Small intestine (tissue), 16 donors: ENCODE measurements around the gene SEMA3D. TPM values are rescaled to one million over a fixed set of nuclear protein-coding genes. Genes with fewer than 3 reads are reported as not detected.

Experiments
- DNase-seq, 2 donors: peaks; one replicate each; pipeline versions ENCODE4 v3.0.0 to v3.0.0-alpha.2; 2013
- FAIRE-seq: peaks from 2 replicates; lab custom pipeline; 2012; peaks lifted over from hg19 to GRCh38; lab: Jason Lieb, UNC
- H3K27ac ChIP-seq, 3 donors: one replicate each; pipeline ENCODE4 v1.5.1; 2013; ENCODE audit warnings: low read length in 2 of 3, mild to moderate bottlenecking in 2 of 3, control low read depth in 1 of 3, inconsistent platforms in 1 of 3, low read depth in 1 of 3, moderate library complexity in 1 of 3
- H3K27me3 ChIP-seq, 3 donors: one replicate each; pipeline ENCODE4 v1.6.1; 2013; ENCODE audit warnings: low read length in 3 of 3, inconsistent platforms in 1 of 3; ENCODE audit not compliant: control insufficient read depth in 3 of 3, insufficient read depth in 3 of 3
- H3K36me3 ChIP-seq, 3 donors: one replicate each; pipeline ENCODE4 v1.6.1; 2013; ENCODE audit warnings: low read length in 3 of 3, inconsistent platforms in 1 of 3, low read depth in 1 of 3, mild to moderate bottlenecking in 1 of 3, moderate library complexity in 1 of 3; ENCODE audit not compliant: control insufficient read depth in 3 of 3, insufficient read depth in 2 of 3
- H3K4me1 ChIP-seq, 3 donors: one replicate each; pipeline ENCODE4 v1.6.1; 2013; ENCODE audit warnings: low read length in 2 of 3, inconsistent platforms in 1 of 3, low read depth in 1 of 3, mild to moderate bottlenecking in 1 of 3, moderate library complexity in 1 of 3; ENCODE audit not compliant: control insufficient read depth in 3 of 3, insufficient read depth in 2 of 3
- H3K4me3 ChIP-seq, 3 donors: one replicate each; pipeline ENCODE4 v1.5.1; 2013; ENCODE audit warnings: low read length in 3 of 3, control low read depth in 1 of 3, inconsistent platforms in 1 of 3, low read depth in 1 of 3, mild to moderate bottlenecking in 1 of 3, moderate library complexity in 1 of 3
- H3K9me3 ChIP-seq, 2 donors: one replicate each; pipeline ENCODE4 v1.6.1; 2013; ENCODE audit warnings: low read depth in 1 of 2, low read length in 1 of 2; ENCODE audit not compliant: control insufficient read depth in 2 of 2, insufficient read depth in 1 of 2
- WGBS, 3 donors: extraction: QIAGEN DNeasy Blood & Tissue Kit; methylation state at CpG; one replicate each; pipeline ENCODE4 v1.1.7; 2013; 5-methylcytosine and 5-hydroxymethylcytosine counted together
- long read RNA-seq, 10 donors: transcript quantifications; one replicate each; lab custom pipeline, GENCODE V29; 2026
- polyA plus RNA-seq, 4 donors: library from polyadenylated mRNA; stranded (reverse) in 3 of 4; unstranded in 1 of 4; fragments of 200-250 nt in 3 of 4; fragments of 120-200 nt in 1 of 4; gene quantifications; one replicate each; pipeline versions ENCODE4 v1.2.1 to v1.2.3, GENCODE V29; 2013
- donor health status: healthy with polysubstance abuse.
- donor health status: control.
- donor health status: control.
- donor health status: Bipolar disorder and iron deficiency.
- donor health status: healthy.

Gene SEMA3D
- polyA plus RNA-seq, result 1 to 10 TPM in 1 of 4 donors, under 1 TPM in 2, not detected in 1; 0.27 to 6.9 (median 0.95) TPM
- long read RNA-seq, donor 1, result 0 reads
- long read RNA-seq, donor 2, result 0 reads
- long read RNA-seq, donor 3, result 0 reads
- long read RNA-seq, donor 4, result 0 reads
- long read RNA-seq, donor 5, result 0 reads
- long read RNA-seq, donor 6, result 0 reads
- long read RNA-seq, donor 7, result 0 reads
- long read RNA-seq, donor 8, result 0 reads
- long read RNA-seq, donor 9, result 0 reads
- long read RNA-seq, donor 10, result 0 reads

DNA sequence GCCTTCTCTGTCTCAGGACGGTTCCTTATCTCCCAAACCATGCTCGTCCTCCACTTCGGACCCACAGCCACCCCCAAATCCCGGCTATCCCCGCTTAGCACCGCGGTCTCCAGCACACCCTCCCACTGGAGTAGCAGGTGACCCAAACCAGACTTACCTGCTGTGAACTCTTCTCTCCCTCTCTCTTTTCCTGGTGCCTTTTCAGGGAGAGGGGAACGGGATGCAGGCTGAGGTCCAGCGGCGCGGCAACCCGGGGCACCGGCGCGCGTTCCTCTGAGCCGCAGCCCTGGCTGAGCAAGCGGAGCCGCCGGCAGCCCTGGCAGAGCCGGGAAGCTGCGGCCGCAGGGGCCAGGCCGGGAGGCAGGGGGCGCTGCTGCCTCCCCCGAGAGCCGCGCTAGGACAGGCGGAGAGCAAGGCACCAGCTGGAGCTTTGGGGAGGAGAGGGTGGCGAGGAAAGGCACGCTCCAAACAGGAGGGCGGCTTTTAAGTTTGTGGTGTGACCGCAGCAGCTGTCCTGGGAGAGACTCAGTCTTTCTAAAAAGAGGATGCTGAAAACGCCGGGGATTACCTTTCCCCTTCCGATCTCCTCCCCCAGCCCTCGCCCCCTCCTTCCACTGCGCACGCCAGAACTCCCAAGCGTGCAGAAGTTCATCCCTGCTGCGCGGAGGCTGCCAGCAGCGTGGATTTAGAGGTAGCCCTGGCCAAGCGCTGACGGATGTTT, at the start of gene SEMA3D:
SEMA3D (minus strand) TSS at position 536 of the 721 bp plus-strand sequence. CDS start 65,165 bp downstream, outside the sequence.
- Histone ChIP-seq H3K4me1 (peaks cover 0 to 11% (median 2%) of the 10 kb centered on the region in 3 donors), H3K36me3 (no peaks in the 10 kb centered on the region), H3K9me3 (no peaks in the 10 kb centered on the region), H3K4me3 (peak within 1 kb of the TSS; percentile 17 to 88 (median 46)), H3K27ac (peak within 1 kb of the TSS; percentile 21 to 76 (median 63)), H3K27me3 (peaks cover 0 to 12% (median 5%) of the 10 kb centered on the region in 3 donors)
- DNase-seq (peak; percentile 66 to 92), FAIRE-seq (no peak)
- WGBS, 3 donors, result 1 to 2% (median 1%) methylated on average over 45 of the region's 45 CpGs

DNA sequence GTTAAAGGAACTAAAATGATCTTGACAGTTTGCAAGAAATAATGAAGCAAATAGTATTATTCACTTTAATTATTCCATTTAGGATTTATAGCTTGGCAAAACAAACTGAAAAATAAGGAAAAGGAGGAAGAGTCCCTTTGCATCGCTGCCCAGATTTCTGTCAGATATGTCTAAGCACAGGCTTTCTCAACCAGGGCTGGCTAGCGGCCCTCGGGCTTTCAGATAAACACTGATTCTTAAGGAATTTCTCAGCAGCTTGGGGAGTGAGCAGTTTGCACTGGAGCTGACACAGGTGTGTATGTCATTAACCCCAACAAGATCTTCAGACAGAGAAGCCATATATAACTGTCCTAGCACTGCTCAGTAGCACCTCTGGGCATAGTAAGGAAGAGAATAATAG, 47.9 kb upstream of the SEMA3D start:
- DNase-seq (no peak), FAIRE-seq (no peak)
- Histone ChIP-seq H3K9me3 (no peaks in the 10 kb centered on the region), H3K4me1 (no peaks in the 10 kb centered on the region), H3K27me3 (no peaks in the 10 kb centered on the region), H3K27ac (no peak overlapping the region), H3K4me3 (no peak overlapping the region), H3K36me3 (no peaks in the 10 kb centered on the region)
- 54 to 71% (median 60%) methylated on average over 3 of the region's 3 CpGs for WGBS, 3 donors

DNA sequence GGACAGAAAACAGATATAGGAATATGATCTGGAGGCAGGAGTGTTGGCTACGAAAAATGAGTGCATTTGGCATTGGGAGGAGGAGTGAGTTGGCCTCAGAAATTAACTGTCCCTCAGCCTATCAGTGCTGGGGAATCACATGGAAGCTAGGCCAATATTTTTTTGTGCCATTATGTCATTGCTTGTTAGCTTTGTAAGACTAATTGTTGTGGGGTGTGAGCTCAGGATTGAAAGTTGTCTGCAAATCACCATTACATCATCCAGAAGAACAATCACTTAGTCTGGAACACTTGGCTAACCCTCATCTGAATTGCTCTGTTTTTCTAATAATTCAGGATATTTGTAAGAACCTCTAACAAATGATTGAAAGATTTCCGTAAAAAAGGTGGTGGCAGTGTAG, 45.2 kb upstream of the SEMA3D start:
- no peak overlapping the region for H3K27ac ChIP-seq
- no peaks in the 10 kb centered on the region for H3K36me3 ChIP-seq
- 66 to 82% (median 75%) methylated on average over 2 of the region's 2 CpGs for whole genome bisulfite sequencing, 3 donors
- H3K9me3 ChIP-seq, result no peaks in the 10 kb centered on the region
- H3K4me1 ChIP-seq, result no peaks in the 10 kb centered on the region
- no peak overlapping the region for H3K4me3 ChIP-seq
- DNase-seq, result no peak
- FAIRE-seq, result no peak
- no peaks in the 10 kb centered on the region for H3K27me3 ChIP-seq

DNA sequence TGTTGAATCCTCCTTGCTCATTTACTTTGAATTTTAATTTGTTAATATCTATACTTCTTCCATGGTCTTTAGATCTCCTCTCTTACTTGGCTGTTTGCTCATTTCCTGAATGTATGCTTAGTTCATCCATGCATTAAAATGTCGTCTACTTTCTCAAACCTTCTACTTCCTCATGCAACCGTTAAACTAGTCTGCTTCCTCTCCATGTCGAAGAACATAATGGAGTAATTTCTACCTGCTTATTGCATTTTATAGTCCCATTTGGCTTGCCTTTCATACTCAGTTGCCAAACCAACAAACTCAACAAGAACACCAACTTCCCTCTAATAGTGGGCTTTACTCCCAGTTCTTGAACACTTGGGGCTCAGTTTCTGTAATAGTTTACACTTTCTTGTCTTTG, 43.8 kb upstream of the SEMA3D start:
- Histone ChIP-seq H3K4me1 (no peaks in the 10 kb centered on the region), H3K36me3 (no peaks in the 10 kb centered on the region), H3K27me3 (no peaks in the 10 kb centered on the region), H3K27ac (no peak overlapping the region), H3K9me3 (no peaks in the 10 kb centered on the region), H3K4me3 (no peak overlapping the region)
- 79 to 90% (median 81%) methylated on average over 3 of the region's 3 CpGs for WGBS, 3 donors
- DNase-seq, result no peak
- no peak for FAIRE-seq

DNA sequence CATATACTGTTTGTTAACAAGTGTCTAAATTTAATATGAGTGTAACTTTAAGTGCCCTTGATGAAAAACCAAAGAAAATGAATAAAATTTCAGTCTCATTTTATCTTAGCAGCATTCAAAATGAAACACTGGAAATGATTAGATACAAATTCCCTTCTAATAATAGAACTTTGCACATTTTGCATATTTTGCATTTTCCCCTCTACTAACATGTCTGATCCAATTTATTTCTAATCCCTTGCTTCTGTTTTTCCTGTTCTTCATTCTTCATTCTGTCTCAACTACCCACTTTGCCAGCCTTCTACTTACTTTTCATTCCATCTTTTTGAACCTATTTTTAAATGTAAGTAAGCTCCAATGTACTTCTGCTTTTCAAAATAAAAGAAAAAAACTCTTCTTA, 42.7 kb upstream of the SEMA3D start:
- H3K4me1 ChIP-seq, result no peaks in the 10 kb centered on the region
- no peaks in the 10 kb centered on the region for H3K9me3 ChIP-seq
- no peaks in the 10 kb centered on the region for H3K36me3 ChIP-seq
- H3K27me3 ChIP-seq, result no peaks in the 10 kb centered on the region
- DNase-seq, result no peak
- H3K27ac ChIP-seq, result no peak overlapping the region
- H3K4me3 ChIP-seq, result no peak overlapping the region
- FAIRE-seq, result no peak

DNA sequence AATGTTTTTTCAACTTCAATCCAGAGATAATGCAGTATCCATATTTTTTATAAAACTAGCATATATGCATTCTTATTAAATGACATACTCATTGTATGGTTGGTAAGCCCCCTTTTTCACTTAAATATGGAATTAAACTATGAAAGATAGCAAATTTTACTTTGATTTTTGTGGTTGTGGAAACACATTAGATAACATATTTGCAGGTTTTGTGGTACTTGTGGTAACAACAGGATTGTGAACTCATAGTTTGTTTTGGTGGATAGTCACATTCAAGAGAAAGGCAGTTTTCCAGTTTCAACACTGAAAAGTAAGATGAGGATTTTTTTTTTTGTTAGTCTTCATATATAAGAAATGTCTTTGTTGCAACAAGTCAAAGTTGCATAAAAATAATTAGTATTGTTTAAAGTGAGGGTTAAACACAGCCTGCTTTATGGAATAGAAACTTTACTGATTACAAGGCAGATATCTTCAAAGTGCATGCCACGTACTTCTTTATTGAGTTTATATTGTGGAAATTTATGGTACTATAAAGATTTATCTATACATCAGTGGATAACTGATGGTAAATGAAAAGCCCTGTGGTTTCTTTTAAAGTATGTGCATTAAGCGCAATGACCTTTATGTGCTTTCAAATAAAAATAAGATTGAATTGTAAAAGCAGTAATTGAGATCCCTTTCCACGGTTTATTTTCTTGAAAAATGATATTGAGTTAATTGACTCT, 39.7 kb upstream of the SEMA3D start:
- H3K27me3 ChIP-seq, result no peaks in the 10 kb centered on the region
- no peaks in the 10 kb centered on the region for H3K9me3 ChIP-seq
- no peak overlapping the region for H3K27ac ChIP-seq
- no peak overlapping the region for H3K4me3 ChIP-seq
- FAIRE-seq (no peak), DNase-seq (no peak)
- no peaks in the 10 kb centered on the region for H3K4me1 ChIP-seq
- 19 to 57% (median 36%) methylated on average over 3 of the region's 3 CpGs for WGBS, 3 donors
- no peaks in the 10 kb centered on the region for H3K36me3 ChIP-seq

DNA sequence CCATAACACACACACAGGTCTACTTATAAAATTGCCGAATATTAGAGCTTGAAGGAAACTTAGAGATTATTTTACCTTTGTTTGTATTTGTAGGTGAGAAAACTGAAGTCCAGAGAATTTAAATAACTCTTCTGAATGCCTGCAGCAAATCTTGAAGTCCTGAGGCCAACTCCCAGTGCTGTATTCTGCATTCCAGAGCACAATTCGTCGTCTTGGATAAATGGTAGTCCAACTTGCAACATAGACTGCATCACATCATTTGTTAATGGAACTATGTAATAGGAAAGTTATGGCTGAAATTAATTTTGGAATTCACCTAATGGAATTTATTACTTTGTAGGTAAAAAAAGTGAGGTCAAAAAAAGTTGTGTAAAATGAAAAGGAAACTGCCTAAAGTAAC, 37.3 kb upstream of the SEMA3D start:
- no peaks in the 10 kb centered on the region for H3K4me1 ChIP-seq
- no peaks in the 10 kb centered on the region for H3K36me3 ChIP-seq
- H3K27me3 ChIP-seq, result no peaks in the 10 kb centered on the region
- no peak overlapping the region for H3K27ac ChIP-seq
- no peaks in the 10 kb centered on the region for H3K9me3 ChIP-seq
- DNase-seq (no peak), FAIRE-seq (no peak)
- WGBS, 3 donors, result 65 to 75% (median 68%) methylated on average over 3 of the region's 3 CpGs
- no peak overlapping the region for H3K4me3 ChIP-seq

DNA sequence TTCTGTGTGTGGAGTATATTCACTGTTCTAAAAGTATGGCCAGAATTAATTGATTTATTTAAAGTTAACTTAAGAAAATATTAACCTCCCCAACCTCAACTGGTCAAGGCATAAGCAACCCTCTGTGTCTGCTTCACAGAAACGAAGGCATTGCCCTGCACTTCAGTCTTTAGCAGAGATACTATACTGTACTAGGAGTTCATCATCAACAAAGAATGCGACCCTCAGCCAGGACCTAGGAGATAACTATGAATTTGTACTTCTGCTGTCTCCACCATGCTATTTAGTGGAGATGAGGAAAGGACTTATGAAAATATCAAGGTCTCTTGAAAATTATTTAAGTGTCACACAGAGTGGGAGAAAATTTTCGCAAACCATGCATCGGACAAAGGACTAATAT, 35.7 kb upstream of the SEMA3D start:
- FAIRE-seq, result no peak
- DNase-seq, result no peak
- 78 to 82% (median 78%) methylated on average over 4 of the region's 4 CpGs for WGBS, 3 donors
- no peaks in the 10 kb centered on the region for H3K4me1 ChIP-seq
- H3K4me3 ChIP-seq, result no peak overlapping the region
- H3K36me3 ChIP-seq, result no peaks in the 10 kb centered on the region
- H3K27ac ChIP-seq, result no peak overlapping the region
- no peaks in the 10 kb centered on the region for H3K27me3 ChIP-seq
- no peaks in the 10 kb centered on the region for H3K9me3 ChIP-seq
